WTC11 (cell line): ENCODE measurements around the gene FBN2. TPM values are rescaled to one million over a fixed set of nuclear protein-coding genes. Genes with fewer than 3 reads are reported as not detected.

Experiments
- ATAC-seq: fragments of 200-7000 bp; cut with Tn5 transposase; 2 replicates; pipeline ENCODE4 v1.10.0; 2021; ENCODE audit warnings: mild to moderate bottlenecking, moderate library complexity
- CTCF ChIA-PET: fragments of 300-600 bp; sonication (Branson Sonifier 250); formaldehyde crosslinking; loops from one replicate; lab custom pipeline; 2021; ENCODE audit warnings: antibody characterized with exemption; lab: Charles Lee
- POLR2A ChIA-PET: fragments of 350-600 bp; sonication (Branson Sonifier 250); formaldehyde crosslinking; loops from one replicate; lab custom pipeline; 2021; ENCODE audit warnings: antibody characterized with exemption; lab: Charles Lee
- DNase-seq: peaks from one replicate; pipeline ENCODE4 v3.0.0; 2021; ENCODE audit warnings: low spot score
- H3K27ac Mint-ChIP-seq: 2 replicates; pipeline ENCODE4 v1.8.0; 2021; ENCODE audit warnings: mixed read lengths
- H3K27me3 Mint-ChIP-seq: 2 replicates; pipeline ENCODE4 v1.8.0; 2021; ENCODE audit warnings: low read depth, mild to moderate bottlenecking, moderate library complexity, mixed read lengths
- H3K36me3 Mint-ChIP-seq: 2 replicates; pipeline ENCODE4 v1.8.0; 2021; ENCODE audit warnings: mixed read lengths
- H3K4me1 Mint-ChIP-seq: 2 replicates; pipeline ENCODE4 v1.8.0; 2022; ENCODE audit warnings: mixed read lengths
- H3K4me3 Mint-ChIP-seq: 2 replicates; pipeline ENCODE4 v1.8.0; 2021; ENCODE audit warnings: mild to moderate bottlenecking, moderate library complexity, mixed read lengths
- H3K9me3 Mint-ChIP-seq: 2 replicates; pipeline ENCODE4 v1.8.0; 2021; ENCODE audit warnings: mixed read lengths
- CBFB ChIP-seq: sonication (generic); formaldehyde crosslinking; IDR thresholded peaks from 2 replicates; pipeline ENCODE4 v1.8.1; 2022; ENCODE audit warnings: mild to moderate bottlenecking, low read depth, missing genetic modification reagents
- CREB1 ChIP-seq: sonication (generic); formaldehyde crosslinking; IDR thresholded peaks from 2 replicates; pipeline ENCODE4 v1.8.0; 2023; ENCODE audit warnings: mild to moderate bottlenecking, missing genetic modification reagents
- ESRRA ChIP-seq: sonication (generic); formaldehyde crosslinking; IDR thresholded peaks from 2 replicates; pipeline ENCODE4 v1.8.1; 2022; ENCODE audit warnings: mild to moderate bottlenecking, missing genetic modification reagents, borderline replicate concordance
- ETV6 ChIP-seq: sonication (generic); formaldehyde crosslinking; IDR thresholded peaks from 2 replicates; pipeline ENCODE4 v1.8.1; 2022; ENCODE audit warnings: mild to moderate bottlenecking, missing genetic modification reagents
- FOXJ3 ChIP-seq: sonication (generic); formaldehyde crosslinking; IDR thresholded peaks from 2 replicates; pipeline ENCODE4 v1.9.0; 2021; ENCODE audit warnings: missing genetic modification reagents, mild to moderate bottlenecking, borderline replicate concordance
- NFATC4 ChIP-seq: fragments of 250-450 bp; sonication (Bioruptor Pico); IDR thresholded peaks from 2 replicates; pipeline ENCODE4 v1.9.0; 2021; ENCODE audit warnings: mild to moderate bottlenecking
- RELA ChIP-seq: sonication (generic); formaldehyde crosslinking; IDR thresholded peaks from 2 replicates; pipeline ENCODE4 v1.8.1; 2022; ENCODE audit warnings: missing genetic modification reagents, mild to moderate bottlenecking, borderline replicate concordance
- RORB ChIP-seq: fragments of 250-450 bp; sonication (Bioruptor Pico); IDR thresholded peaks from 2 replicates; pipeline ENCODE4 v1.9.0; 2021; ENCODE audit warnings: mild to moderate bottlenecking
- SP1 ChIP-seq: sonication (generic); formaldehyde crosslinking; conservative IDR thresholded peaks from 2 replicates; pipeline ENCODE4 v1.8.1; 2022; ENCODE audit warnings: missing genetic modification reagents
- USF2 ChIP-seq: sonication (generic); formaldehyde crosslinking; IDR thresholded peaks from 2 replicates; pipeline ENCODE4 v1.8.1; 2023; ENCODE audit warnings: mild to moderate bottlenecking, missing genetic modification reagents, moderate library complexity
- ZBTB21 ChIP-seq: sonication (generic); formaldehyde crosslinking; IDR thresholded peaks from 2 replicates; pipeline ENCODE4 v1.8.1; 2023; ENCODE audit warnings: mild to moderate bottlenecking, missing genetic modification reagents, borderline replicate concordance
- ZBTB43 ChIP-seq: sonication (generic); formaldehyde crosslinking; IDR thresholded peaks from 2 replicates; pipeline ENCODE4 v1.8.1; 2023; ENCODE audit warnings: mild to moderate bottlenecking, missing genetic modification reagents
- ZNF317 ChIP-seq: sonication (generic); formaldehyde crosslinking; IDR thresholded peaks from 2 replicates; pipeline ENCODE4 v1.8.1; 2023; ENCODE audit warnings: low read depth, mild to moderate bottlenecking, moderate library complexity, missing genetic modification reagents, borderline replicate concordance
- total RNA-seq: library from RNA; stranded (reverse); gene quantifications from 3 replicates; pipeline ENCODE4 v1.2.3, GENCODE V29; 2021
- TF ChIP-seq, protein P1 (sequence below): fragments of 250-450 bp; sonication (Bioruptor Pico); conservative IDR thresholded peaks from 2 replicates; pipeline ENCODE4 v1.9.0; 2021; ENCODE audit warnings: mild to moderate bottlenecking
- TF ChIP-seq, protein P2 (sequence below): fragments of 250-450 bp; sonication (Bioruptor Pico); IDR thresholded peaks from 2 replicates; pipeline ENCODE4 v1.9.0; 2021; ENCODE audit warnings: moderate library complexity, mild to moderate bottlenecking, inconsistent platforms, borderline replicate concordance
- TF ChIP-seq, protein P3 (sequence below): sonication (generic); formaldehyde crosslinking; IDR thresholded peaks from 2 replicates; pipeline ENCODE4 v1.8.1; 2022; ENCODE audit warnings: mild to moderate bottlenecking, missing genetic modification reagents, moderate library complexity, borderline replicate concordance
- TF ChIP-seq, protein P4 (sequence below): sonication (generic); formaldehyde crosslinking; IDR thresholded peaks from 2 replicates; pipeline ENCODE4 v1.8.1; 2022; ENCODE audit warnings: low read depth, missing genetic modification reagents, borderline replicate concordance

FBN2 gene
- total RNA-seq, 1 experiment from 2014 or later: 56.7 TPM

DNA sequence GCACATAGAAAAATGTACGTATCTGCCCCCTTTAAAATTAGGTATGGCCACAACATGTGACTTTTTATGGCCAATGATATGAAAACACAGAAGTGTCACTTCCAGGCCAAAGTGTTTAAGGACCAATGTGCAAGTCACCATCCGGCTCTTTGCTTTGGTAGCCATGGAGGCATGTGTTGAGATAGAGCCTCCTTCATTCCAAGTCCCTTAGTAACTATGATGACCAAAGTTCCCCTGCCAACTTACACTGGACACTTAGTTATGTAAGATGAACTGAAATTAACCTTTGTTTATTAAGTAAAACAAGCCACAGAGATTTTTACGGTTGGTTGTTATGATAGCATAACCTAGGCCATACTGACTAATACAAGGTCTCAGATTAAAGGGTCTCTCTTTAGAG, 51.0 kb downstream of the FBN2 start:
- no peak for ATAC-seq
- Mint-ChIP-seq H3K9me3 (no peaks in the 10 kb centered on the region), H3K27me3 (no peaks in the 10 kb centered on the region), H3K36me3 (no peaks in the 10 kb centered on the region), H3K4me1 (peaks cover 4% of the 10 kb centered on the region; the same call in 1 of the 2 replicates), H3K27ac (no peak overlapping the region), H3K4me3 (no peak overlapping the region)
- ChIA-PET POLR2A (no interaction called here), CTCF (no interaction called here)
- TF ChIP-seq USF2 (CRISPR knock-in tag) (no peak), RORB (no peak), RELA (CRISPR knock-in tag) (no peak), ZBTB21 (CRISPR knock-in tag) (no peak), ESRRA (CRISPR knock-in tag) (no peak), ZNF317 (no peak), CBFB (no peak)
- TF ChIP-seq, protein P1, sequence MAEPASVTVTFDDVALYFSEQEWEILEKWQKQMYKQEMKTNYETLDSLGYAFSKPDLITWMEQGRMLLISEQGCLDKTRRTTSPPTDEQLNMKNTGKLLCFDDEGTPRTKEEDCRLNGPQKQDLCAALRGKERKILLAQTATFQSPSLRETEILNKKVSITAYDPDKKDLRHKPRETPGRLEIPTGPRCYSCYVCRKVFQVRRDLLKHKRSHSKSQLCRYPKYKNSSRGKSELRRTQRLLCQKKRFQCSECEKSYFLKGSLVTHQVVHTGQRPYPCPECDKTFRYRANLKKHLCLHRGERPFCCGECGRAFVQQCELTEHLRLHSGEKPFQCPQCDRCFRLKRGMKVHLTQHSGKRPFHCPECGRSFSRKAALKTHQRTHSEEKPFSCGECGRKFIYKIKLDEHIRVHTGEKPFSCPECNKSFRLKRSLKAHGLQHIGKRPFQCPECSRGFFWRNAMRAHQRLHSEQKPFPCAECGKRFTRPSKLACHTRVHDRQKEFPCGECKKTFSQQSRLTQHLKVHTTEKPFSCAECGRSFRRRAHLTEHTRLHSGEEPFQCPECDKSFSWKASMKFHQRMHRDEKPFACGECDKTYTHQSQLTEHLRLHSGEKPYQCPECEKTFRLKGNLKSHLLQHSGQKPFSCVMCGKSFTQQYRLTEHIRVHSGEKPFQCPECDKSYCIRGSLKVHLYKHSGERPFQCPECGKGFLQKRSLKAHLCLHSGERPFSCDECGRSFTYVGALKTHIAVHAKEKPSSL: no peak
- no peak for DNase-seq

DNA sequence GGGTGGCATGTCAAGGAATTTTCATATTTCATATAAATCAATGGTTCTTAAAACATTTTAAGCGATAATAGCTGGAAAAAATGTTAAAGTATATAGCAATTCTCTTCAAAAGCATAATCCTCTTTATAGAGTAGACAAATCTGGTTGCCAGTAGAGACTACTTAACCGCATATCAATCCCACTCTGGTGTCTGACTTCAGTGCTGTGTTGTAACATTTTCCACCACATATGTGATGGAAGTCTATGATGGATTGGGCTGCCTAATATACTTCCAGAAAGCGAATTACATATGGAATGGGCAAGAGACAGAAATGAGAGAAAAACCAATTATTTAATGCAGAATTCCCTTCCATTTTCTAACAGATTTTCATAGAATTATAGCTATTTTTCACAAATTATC, 54.3 kb downstream of the FBN2 start:
- TF ChIP-seq, protein P2, sequence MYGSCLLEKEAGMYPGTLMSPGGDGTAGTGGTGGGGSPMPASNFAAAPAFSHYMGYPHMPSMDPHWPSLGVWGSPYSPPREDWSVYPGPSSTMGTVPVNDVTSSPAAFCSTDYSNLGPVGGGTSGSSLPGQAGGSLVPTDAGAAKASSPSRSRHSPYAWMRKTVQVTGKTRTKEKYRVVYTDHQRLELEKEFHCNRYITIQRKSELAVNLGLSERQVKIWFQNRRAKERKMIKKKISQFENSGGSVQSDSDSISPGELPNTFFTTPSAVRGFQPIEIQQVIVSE: no peak
- TF ChIP-seq FOXJ3 (CRISPR knock-in tag) (no peak), CREB1 (CRISPR knock-in tag) (no peak), ETV6 (CRISPR knock-in tag) (no peak), ZBTB43 (no peak), NFATC4 (no peak), SP1 (CRISPR knock-in tag) (no peak)
- TF ChIP-seq, protein P3, sequence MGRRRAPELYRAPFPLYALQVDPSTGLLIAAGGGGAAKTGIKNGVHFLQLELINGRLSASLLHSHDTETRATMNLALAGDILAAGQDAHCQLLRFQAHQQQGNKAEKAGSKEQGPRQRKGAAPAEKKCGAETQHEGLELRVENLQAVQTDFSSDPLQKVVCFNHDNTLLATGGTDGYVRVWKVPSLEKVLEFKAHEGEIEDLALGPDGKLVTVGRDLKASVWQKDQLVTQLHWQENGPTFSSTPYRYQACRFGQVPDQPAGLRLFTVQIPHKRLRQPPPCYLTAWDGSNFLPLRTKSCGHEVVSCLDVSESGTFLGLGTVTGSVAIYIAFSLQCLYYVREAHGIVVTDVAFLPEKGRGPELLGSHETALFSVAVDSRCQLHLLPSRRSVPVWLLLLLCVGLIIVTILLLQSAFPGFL (CRISPR knock-in tag): no peak
- TF ChIP-seq, protein P4, sequence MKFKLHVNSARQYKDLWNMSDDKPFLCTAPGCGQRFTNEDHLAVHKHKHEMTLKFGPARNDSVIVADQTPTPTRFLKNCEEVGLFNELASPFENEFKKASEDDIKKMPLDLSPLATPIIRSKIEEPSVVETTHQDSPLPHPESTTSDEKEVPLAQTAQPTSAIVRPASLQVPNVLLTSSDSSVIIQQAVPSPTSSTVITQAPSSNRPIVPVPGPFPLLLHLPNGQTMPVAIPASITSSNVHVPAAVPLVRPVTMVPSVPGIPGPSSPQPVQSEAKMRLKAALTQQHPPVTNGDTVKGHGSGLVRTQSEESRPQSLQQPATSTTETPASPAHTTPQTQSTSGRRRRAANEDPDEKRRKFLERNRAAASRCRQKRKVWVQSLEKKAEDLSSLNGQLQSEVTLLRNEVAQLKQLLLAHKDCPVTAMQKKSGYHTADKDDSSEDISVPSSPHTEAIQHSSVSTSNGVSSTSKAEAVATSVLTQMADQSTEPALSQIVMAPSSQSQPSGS: no peak
- H3K27me3 Mint-ChIP-seq: no peaks in the 10 kb centered on the region
- H3K27ac Mint-ChIP-seq: no peak overlapping the region
- no peaks in the 10 kb centered on the region for H3K9me3 Mint-ChIP-seq
- ChIA-PET POLR2A (no interaction called here), CTCF (no interaction called here)
- ATAC-seq (no peak), DNase-seq (no peak)
- no peak overlapping the region for H3K4me3 Mint-ChIP-seq
- H3K4me1 Mint-ChIP-seq: no peaks in the 10 kb centered on the region
- H3K36me3 Mint-ChIP-seq: no peaks in the 10 kb centered on the region
